ENCODE results near the gene TCEA2.
"Not testable (repeated sequence)": the region's sequence is repeated elsewhere in the genome, so short reads cannot be mapped to it uniquely, and the experiment has no call there.

The TCEA2 gene

DNA sequence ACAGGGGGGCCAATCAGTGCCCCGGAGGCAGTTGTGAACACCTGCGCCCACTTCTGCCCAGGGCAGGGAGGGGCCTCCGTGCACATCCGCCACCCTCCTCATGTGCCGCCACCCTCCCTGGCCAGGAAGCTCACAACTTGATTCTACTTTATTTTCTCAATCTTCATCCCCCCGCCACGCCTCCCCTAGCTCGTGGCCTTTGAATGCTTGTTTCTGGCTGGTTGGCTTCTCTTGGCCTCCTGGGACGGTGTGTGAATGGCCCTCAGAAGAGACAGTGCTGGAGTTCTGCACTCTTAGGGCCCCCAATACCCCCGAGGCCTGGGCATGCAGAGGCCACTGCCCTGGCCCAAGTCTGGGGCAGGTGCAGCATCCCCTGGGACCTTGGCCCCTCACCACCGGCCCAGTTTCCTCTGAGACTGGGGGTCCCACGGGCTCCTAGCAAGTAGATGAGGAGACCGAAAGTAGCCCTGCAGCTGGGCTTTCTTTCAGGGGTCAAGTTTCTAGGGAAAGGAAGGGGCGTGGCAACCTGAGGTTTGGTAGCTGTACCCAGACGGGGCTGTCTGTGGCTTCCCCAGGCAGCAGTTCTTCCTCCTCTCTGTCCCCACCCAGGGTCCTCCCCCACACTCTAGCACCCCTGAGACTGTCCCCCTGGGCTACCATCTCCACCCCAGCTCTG, 15.0 kb downstream of the TCEA2 start:
- DNase-seq (ENCODE audit: low read depth): no peak

DNA sequence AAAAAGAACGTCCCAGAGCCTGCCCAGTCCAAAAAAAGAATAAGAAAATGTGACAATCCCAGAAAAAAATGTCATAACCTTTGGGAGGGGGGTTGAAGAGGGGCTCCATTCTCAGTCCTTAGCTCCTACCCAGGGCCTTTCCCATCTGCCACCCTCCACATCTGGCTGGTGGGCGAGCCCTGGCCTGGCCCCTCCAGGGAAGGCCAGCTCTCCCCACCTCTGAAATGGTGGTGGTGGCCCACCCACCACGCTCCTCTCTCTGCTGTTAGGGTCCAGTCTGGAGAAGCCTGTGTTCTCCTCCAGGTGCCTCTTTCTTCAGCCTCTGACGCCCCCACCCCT, 15.9 kb downstream of the TCEA2 start:
- no peak for DNase-seq (ENCODE audit: low read depth)

DNA sequence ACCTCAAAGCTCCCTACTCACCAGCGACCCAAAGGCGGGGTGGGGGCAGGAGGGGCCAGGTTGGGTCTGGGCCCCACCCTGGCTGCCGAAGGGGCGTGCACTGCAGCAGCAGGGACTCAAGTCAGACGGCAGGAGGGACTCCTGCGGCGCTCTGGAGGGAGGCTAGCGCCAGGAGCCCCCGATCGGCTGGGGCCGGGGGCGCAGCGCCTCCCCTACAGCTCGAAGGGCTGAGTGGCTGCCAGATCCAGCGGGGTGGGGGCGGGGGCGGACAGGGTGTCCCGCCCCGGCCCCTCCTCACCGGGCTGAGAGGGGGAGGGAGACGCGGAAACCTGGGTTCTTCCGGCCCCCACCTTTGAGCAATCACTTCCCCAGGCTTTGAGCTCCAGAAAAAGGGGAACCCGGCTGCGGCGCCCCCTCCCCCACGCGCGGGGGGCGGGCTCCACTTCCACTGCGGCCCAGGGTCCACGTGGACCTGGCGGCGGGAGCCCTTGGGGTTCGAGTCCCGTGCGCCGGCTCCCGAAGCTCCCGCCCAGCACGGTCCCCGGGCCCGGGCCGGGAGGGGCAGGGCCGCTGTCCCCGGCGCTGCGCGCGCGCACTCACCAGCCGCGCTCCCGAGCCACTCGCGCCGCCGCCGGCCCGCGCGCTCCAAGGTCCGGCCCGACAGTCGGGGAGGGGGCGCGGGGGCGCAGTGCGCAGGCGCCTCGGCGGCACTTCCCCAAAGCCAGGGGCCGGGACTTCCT, 16.4 kb downstream of the TCEA2 start, which contains the start of gene RGS19:
Gene RGS19, minus strand, starts transcription at position 246 of the 740 bp plus-strand sequence. CDS start 2,632 bp downstream, outside the sequence.
- peak; percentile 86 for DNase-seq (ENCODE audit: low read depth)

DNA sequence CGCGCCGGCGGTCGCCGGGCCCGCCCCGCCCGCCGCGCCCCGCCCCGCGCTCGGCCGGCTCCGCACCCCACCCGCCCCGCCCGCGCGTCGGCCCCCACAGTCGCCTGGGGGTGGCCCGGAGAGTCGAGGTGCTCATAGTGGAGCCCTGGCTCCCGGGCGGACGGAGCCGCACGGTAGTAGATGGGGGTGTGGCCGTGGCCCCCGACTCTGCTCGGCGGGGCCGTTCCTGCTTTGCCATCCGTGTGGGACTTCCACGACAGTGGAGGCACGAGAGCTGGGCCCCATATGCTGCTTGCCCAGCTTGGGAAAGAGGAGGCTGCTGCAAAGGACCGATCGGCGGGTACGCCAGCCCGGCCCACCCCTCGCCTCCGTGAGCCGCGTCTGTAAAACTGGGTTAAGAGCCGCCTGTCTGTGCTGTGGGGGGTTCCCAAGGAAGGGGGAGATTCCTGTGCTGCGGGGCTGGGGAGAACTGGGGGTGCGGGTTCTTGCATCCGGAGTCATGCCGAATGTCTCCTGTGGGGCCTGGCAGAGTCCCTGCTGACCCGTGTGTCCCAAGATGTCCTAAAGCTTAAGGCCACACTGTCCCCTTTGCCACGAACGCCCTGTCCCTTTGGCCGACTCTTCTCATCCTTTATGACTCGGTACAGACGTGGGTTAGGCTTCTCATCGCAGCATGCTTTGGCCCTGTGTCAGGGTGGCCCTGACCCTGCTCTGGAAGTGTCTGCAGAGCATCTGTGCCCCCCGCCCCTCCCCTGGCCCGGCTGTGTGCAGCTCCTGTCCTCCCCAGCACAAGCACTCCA, 17.2 kb downstream of the TCEA2 start, which contains the start of gene OPRL1:
Gene OPRL1, plus strand, starts transcription at position 70 of the 800 bp plus-strand sequence. CDS start 12,639 bp downstream, outside the sequence.
- no peak for DNase-seq (ENCODE audit: low read depth)

- no peak for DNase-seq (ENCODE audit: low read depth)
Measured at GRCh38 chr20:64080813-64081623, 18.0 kb downstream of the TCEA2 start.

- no peak for DNase-seq (ENCODE audit: low read depth)
Measured at GRCh38 chr20:64081624-64081964, 18.6 kb downstream of the TCEA2 start.

GRCh38 chr20:64082126-64082731, 19.2 kb downstream of the TCEA2 start:
- peak; percentile 72 for DNase-seq (ENCODE audit: low read depth)

- DNase-seq (ENCODE audit: low read depth): no peak
Measured at GRCh38 chr20:64082820-64083377, 19.9 kb downstream of the TCEA2 start.

GRCh38 chr20:64083378-64083803, 20.4 kb downstream of the TCEA2 start:
- DNase-seq (ENCODE audit: low read depth): peak; percentile 71

GRCh38 chr20:64083804-64084684, 21.0 kb downstream of the TCEA2 start, which contains the start of gene LKAAEAR1:
Gene LKAAEAR1 (minus strand): TSS chr20:64084398. CDS start chr20:64084219, 179 bp downstream.
- no peak for DNase-seq (ENCODE audit: low read depth)

- no peak for DNase-seq (ENCODE audit: low read depth)
Measured at GRCh38 chr20:64084685-64085152, 21.7 kb downstream of the TCEA2 start.

DNA sequence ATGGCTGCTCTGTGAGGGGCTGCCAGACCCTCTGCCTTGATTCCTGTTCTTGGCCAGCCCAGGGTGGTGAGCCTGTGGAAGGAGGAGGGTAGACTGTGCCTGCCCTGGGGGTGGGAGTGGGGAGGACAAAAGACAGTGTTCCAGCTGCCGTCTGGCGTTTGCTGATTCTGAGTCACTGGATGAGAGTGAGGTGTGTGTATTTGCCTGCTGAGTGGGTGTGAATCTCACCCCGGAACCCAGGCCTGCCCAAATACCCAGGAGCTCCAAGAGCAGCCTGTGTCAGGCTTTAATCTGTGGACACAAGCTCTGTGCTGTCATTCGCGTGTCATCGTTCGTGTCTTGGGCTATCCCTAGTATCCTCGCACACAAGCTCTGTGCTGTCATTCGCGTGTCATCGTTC, 23.8 kb downstream of the TCEA2 start:
- no peak for DNase-seq (ENCODE audit: low read depth)

GRCh38 chr20:64087226-64087825, 24.3 kb downstream of the TCEA2 start:
- DNase-seq (ENCODE audit: low read depth): not testable (repeated sequence)

- DNase-seq (ENCODE audit: low read depth): not testable (repeated sequence)
Measured at GRCh38 chr20:64088586-64088985, 25.6 kb downstream of the TCEA2 start.

DNA sequence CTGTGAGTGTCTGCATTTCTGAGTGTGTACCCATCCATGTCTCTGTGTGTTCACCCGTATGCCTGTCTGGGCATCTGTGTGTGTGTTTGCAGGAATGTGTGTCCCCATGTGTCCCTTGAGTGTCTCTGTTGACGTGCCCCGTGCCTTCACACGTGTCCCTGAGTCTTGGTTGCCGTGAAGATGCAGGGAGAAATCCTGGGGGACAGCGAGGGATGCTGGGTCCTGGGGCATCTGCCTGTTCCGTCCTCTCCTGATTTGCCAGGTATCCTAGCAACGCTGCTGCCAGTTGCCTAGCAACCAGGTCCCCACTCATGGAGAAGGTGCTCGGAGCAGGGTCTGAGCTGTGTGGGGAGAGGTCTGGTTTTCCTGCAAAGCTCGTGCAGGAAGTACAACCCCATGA, 27.2 kb downstream of the TCEA2 start:
- no peak for DNase-seq (ENCODE audit: low read depth)

DNA sequence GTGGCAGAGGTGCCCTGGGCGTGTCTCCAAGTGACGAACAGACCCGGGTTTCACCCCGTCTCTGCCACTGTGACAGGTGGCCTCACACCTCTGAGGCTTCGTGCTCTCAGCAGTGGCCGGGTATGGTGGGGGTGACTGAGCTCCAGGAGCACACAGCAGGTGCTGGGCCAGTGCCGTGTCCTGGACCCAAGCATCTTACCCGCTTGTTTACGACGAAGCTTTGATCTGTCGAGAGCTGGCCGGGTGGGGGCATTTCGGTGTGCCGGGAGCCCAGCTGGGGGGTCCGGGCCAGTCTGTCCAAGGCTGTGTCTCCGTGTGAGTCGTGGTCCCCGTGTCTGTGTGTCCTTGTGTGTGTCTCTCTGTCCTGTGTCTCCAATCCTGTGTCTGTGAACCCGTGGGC, 28.3 kb downstream of the TCEA2 start:
- DNase-seq (ENCODE audit: low read depth): no peak

GRCh38 chr20:64091770-64092169, 28.8 kb downstream of the TCEA2 start:
- no peak for DNase-seq (ENCODE audit: low read depth)

DNA sequence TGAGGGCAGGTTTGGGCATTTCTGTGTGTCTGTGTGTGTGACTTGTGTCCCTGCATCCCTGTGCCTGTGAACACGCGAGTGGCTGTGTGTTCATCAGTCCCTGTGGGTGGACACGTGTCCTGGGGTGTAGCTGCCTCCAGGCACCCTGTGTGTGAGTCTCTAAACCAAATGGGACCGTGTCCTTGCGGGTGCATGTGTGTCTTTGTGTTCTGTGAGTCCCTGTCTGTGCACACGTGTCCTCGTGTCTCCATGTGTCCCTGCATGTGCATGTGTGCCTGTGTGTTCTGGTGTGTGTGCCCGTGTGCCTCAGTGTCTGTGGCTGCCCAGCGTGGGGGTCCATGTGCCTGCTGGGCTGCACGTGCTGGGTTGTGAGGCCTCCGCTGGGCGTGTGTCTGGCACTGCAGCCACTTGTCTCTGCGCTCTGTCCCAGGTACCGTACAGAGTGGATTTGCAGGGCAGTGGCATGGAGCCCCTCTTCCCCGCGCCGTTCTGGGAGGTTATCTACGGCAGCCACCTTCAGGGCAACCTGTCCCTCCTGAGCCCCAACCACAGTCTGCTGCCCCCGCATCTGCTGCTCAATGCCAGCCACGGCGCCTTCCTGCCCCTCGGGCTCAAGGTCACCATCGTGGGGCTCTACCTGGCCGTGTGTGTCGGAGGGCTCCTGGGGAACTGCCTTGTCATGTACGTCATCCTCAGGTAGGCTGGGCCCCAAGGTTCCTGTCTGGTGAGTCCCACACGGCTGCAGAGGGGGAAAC, 29.4 kb downstream of the TCEA2 start:
- no peak for DNase-seq (ENCODE audit: low read depth)
